Duodenal mucosa (tissue), 2 donors: ENCODE data around the gene TRMT2A.

ENCODE experiments used
- H3K27ac ChIP-seq: one replicate; pipeline ENCODE4 v1.7.0; 2013; ENCODE audit warnings: low read depth, low read length
- H3K27me3 ChIP-seq, 2 donors: one replicate each; pipeline ENCODE4 v1.7.0; 2013; ENCODE audit warnings: low read length in 2 of 2, control low read depth in 1 of 2; ENCODE audit not compliant: insufficient read depth in 2 of 2, control insufficient read depth in 1 of 2
- H3K36me3 ChIP-seq, 2 donors: one replicate each; pipeline ENCODE4 v1.7.0; 2013; ENCODE audit warnings: low read length in 2 of 2, control low read depth in 1 of 2; ENCODE audit not compliant: insufficient read depth in 2 of 2, control insufficient read depth in 1 of 2
- H3K4me1 ChIP-seq, 2 donors: one replicate each; pipeline ENCODE4 v1.7.0; 2013; ENCODE audit warnings: low read length in 2 of 2, control low read depth in 1 of 2; ENCODE audit not compliant: insufficient read depth in 2 of 2, control insufficient read depth in 1 of 2
- H3K4me3 ChIP-seq, 2 donors: one replicate each; pipeline ENCODE4 v1.7.0; 2013; ENCODE audit warnings: low read length in 2 of 2, low read depth in 1 of 2
- H3K9ac ChIP-seq, 2 donors: one replicate each; pipeline ENCODE4 v1.7.0; 2013; ENCODE audit warnings: low read length in 2 of 2, low read depth in 1 of 2
- H3K9me3 ChIP-seq, 2 donors: one replicate each; pipeline ENCODE4 v1.7.0; 2013; ENCODE audit warnings: low read length in 2 of 2, control low read depth in 1 of 2; ENCODE audit not compliant: control insufficient read depth in 1 of 2

The TRMT2A gene

GRCh38 chr22:20111689-20112622 lies 5.1 kb downstream of the TRMT2A start:
- no peak overlapping the region for H3K4me3 ChIP-seq
- no peaks in the 10 kb centered on the region for H3K27me3 ChIP-seq
- peaks cover 12 to 13% of the 10 kb centered on the region in 2 donors for H3K4me1 ChIP-seq
- H3K36me3 ChIP-seq, result peaks cover 29 to 84% of the 10 kb centered on the region in 2 donors
- H3K27ac ChIP-seq, result no peak overlapping the region
- no peak overlapping the region for H3K9ac ChIP-seq
- no peaks in the 10 kb centered on the region for H3K9me3 ChIP-seq

- H3K9ac ChIP-seq, result no peak overlapping the region
Measured at GRCh38 chr22:20111045-20111688, 5.9 kb downstream of the TRMT2A start.

GRCh38 chr22:20110359-20110985 lies 6.6 kb downstream of the TRMT2A start:
- Histone ChIP-seq H3K9ac (no peak overlapping the region), H3K27ac (no peak overlapping the region), H3K36me3 (peaks cover 43 to 92% of the 10 kb centered on the region in 2 donors)

More at GRCh38 chr22:20111045-20111688, 5.9 kb downstream of the TRMT2A start:
- peaks cover 8 to 9% of the 10 kb centered on the region in 2 donors for H3K4me1 ChIP-seq
- H3K4me3 ChIP-seq, result no peak overlapping the region
- H3K36me3 ChIP-seq, result peaks cover 37 to 92% of the 10 kb centered on the region in 2 donors
- no peaks in the 10 kb centered on the region for H3K9me3 ChIP-seq
- no peak overlapping the region for H3K27ac ChIP-seq
- H3K27me3 ChIP-seq, result no peaks in the 10 kb centered on the region

GRCh38 chr22:20109411-20110358 lies 7.3 kb downstream of the TRMT2A start:
- Histone ChIP-seq H3K27me3 (no peaks in the 10 kb centered on the region), H3K9me3 (no peaks in the 10 kb centered on the region), H3K4me1 (no peaks in the 10 kb centered on the region), H3K4me3 (no peak overlapping the region), H3K36me3 (peaks cover 47 to 92% of the 10 kb centered on the region in 2 donors), H3K9ac (no peak overlapping the region), H3K27ac (no peak overlapping the region)

More at GRCh38 chr22:20110359-20110985, 6.6 kb downstream of the TRMT2A start:
- H3K27me3 ChIP-seq, result no peaks in the 10 kb centered on the region
- no peaks in the 10 kb centered on the region for H3K9me3 ChIP-seq
- H3K4me3 ChIP-seq, result no peak overlapping the region
- H3K4me1 ChIP-seq, result peaks cover 1 to 2% of the 10 kb centered on the region in 2 donors

- Histone ChIP-seq H3K9me3 (no peaks in the 10 kb centered on the region), H3K27ac (no peak overlapping the region), H3K27me3 (no peaks in the 10 kb centered on the region), H3K4me3 (no peak overlapping the region), H3K36me3 (peaks cover 51 to 89% of the 10 kb centered on the region in 2 donors), H3K9ac (no peak overlapping the region), H3K4me1 (no peaks in the 10 kb centered on the region)
Measured at GRCh38 chr22:20108757-20109230, 8.2 kb downstream of the TRMT2A start.

DNA sequence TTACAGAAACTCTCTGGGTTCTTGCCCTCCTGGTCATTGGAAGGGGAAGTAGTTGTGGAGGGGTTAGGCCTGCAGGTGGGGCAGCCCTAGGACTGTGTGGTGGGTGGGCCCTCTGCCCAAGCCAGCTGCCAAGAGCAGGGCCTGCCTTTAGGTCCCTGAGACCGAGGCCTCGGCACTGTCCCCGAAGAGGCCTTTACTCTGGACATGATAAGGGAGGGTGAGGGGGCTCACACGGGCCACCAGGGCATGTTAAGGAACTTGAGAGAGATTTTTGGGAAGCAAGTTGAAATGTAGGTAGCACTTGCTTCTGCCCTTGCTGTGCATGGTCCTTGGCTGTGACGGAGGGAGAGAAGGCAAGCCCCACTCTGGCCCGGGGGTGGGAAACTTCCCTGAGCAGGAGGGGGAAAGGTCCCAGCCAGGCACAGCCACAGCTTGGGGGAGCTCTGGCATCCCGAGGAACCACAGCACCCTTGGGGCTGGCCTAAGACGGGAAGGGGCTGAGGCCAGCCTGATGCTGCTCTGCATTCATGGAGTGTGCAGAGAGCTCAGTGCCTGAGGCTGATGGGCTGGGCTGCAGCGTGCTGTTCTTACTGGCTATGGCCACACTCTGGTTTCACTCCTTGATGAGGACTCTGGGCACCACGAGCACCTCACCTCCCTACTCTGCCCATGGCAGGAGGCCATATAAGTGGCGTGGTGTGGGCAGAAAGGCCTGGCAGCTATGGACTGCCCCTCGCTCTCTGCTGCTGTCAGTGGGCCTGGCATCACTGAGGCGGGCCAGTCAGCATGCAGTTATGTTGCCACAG lies 8.9 kb downstream of the TRMT2A start:
- Histone ChIP-seq H3K9ac (no peak overlapping the region), H3K4me1 (no peaks in the 10 kb centered on the region), H3K36me3 (peaks cover 51 to 89% of the 10 kb centered on the region in 2 donors), H3K4me3 (no peak overlapping the region), H3K27me3 (no peaks in the 10 kb centered on the region), H3K9me3 (no peaks in the 10 kb centered on the region), H3K27ac (no peak overlapping the region)

DNA sequence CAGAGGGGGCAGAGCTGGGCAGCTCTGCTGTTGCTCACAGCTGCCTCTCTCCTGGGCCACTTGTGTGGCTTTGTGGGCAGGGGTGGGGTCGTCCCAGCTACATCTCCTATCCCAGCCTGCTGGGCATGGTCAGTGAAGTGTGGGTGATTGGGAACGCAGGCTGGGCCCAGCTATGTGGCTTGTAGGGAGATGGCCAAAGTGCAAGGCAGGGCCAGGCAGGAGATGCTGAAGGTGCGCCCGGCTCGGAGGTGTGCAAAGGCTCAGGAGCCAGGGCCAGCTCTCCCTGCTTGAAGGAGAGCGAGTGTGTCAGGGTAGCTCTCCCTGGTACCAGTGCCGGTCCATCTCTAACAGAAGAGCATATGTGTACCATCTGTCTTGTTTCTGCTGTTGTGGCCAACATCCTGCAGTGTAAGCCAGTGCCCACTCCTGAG lies 9.5 kb downstream of the TRMT2A start:
- Histone ChIP-seq H3K27ac (no peak overlapping the region), H3K36me3 (peaks cover 51 to 86% of the 10 kb centered on the region in 2 donors), H3K27me3 (no peaks in the 10 kb centered on the region), H3K9me3 (no peaks in the 10 kb centered on the region), H3K4me3 (no peak overlapping the region), H3K9ac (no peak overlapping the region), H3K4me1 (no peaks in the 10 kb centered on the region)

GRCh38 chr22:20106849-20107237 lies 10.2 kb downstream of the TRMT2A start:
- Histone ChIP-seq H3K9ac (no peak overlapping the region), H3K27me3 (no peaks in the 10 kb centered on the region), H3K36me3 (peaks cover 57 to 88% of the 10 kb centered on the region in 2 donors), H3K4me3 (no peak overlapping the region), H3K4me1 (no peaks in the 10 kb centered on the region), H3K9me3 (no peaks in the 10 kb centered on the region), H3K27ac (no peak overlapping the region)
